Measurements from ENCODE around the gene ARHGAP8. TPM values are rescaled to one million over a fixed set of nuclear protein-coding genes. Genes with fewer than 3 reads are reported as not detected.

Gene ARHGAP8
- total and polyA plus RNA-seq, 2 of the 13 experiments (the other 11 are each of a cell fraction or from before 2014, with no cell fraction given) = 0.07 TPM; not detected in 1

DNA sequence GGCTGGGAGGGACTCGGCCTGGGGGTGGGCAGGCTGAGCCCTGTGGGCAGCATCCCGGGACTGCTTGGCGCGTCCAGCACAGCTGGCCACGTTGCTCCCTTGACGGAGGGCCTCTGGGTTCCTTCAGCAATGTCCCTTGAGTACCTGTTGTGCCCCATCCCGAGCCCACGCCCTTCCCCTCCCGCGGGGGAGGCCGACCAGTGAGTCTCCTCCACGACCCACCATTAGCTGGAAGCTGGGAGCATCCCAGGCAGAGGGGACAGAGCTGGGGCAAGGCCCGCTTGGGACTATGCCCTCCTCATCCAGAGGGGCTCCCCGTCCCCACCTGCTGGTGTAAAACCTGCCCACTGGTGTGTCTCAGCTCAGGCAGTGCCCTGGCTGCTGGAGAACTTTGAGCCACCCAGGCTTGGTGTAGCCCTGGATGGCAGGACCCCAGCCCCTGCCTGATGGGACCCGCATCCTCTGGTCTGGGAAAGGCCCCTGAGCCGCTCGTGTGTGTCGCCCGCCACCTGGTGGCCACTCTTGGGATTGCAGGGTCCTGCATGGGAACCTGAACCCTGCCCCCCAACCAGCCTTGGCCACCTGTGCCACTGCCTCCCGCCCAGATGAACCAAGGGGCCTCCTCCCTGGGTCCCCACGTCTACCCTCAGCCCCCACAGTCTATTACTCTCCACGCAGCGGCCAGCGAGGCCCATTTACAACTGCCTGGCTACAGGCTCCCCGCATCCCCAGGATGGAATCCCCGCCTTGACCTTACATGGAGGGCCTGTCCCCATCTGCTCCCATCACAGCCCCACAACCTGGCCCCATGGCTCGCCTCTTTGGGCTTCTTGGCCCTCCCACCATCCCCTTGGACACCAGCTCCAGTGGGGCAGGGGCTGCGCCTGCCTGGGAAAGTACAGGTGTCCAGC lies 16.6 kb upstream of the ARHGAP8 start (continued):
- TF ChIP-seq EHMT2 (IDR thresholded peaks at IDR 0.05; ENCODE audit: borderline replicate concordance, low read depth, low read length) = no peak
- no peak for TF ChIP-seq ZNF451 (CRISPR knock-in tag; IDR thresholded peaks at IDR 0.05)
- no peak for TF ChIP-seq MAFG (CRISPR knock-in tag; IDR thresholded peaks at IDR 0.05)
- TF ChIP-seq SOX5 (CRISPR knock-in tag; IDR thresholded peaks at IDR 0.05; ENCODE audit: borderline replicate concordance) = no peak
- no peak for TF ChIP-seq SMYD3 (CRISPR knock-in tag; IDR thresholded peaks at IDR 0.05)
- no peak for TF ChIP-seq LCORL (IDR thresholded peaks at IDR 0.05)
- 0 out of 2 replicates have a peak, but pooled peaks have one; percentile 31 for TF ChIP-seq LCORL (CRISPR knock-in tag; IDR thresholded peaks at IDR 0.05)
- TF ChIP-seq CCDC6 (CRISPR knock-in tag; IDR thresholded peaks at IDR 0.05) = no peak
- no peak for TF ChIP-seq NFRKB (IDR thresholded peaks at IDR 0.05)
- no peak for TF ChIP-seq ZNF678 (CRISPR knock-in tag; IDR thresholded peaks at IDR 0.05)
- TF ChIP-seq, protein P1, sequence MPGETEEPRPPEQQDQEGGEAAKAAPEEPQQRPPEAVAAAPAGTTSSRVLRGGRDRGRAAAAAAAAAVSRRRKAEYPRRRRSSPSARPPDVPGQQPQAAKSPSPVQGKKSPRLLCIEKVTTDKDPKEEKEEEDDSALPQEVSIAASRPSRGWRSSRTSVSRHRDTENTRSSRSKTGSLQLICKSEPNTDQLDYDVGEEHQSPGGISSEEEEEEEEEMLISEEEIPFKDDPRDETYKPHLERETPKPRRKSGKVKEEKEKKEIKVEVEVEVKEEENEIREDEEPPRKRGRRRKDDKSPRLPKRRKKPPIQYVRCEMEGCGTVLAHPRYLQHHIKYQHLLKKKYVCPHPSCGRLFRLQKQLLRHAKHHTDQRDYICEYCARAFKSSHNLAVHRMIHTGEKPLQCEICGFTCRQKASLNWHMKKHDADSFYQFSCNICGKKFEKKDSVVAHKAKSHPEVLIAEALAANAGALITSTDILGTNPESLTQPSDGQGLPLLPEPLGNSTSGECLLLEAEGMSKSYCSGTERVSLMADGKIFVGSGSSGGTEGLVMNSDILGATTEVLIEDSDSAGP (CRISPR knock-in tag; IDR thresholded peaks at IDR 0.05; ENCODE audit: borderline replicate concordance) = peak; percentile 24; the same call in 1 of the 2 replicates
- no peak for TF ChIP-seq ZNF570 (CRISPR knock-in tag; IDR thresholded peaks at IDR 0.05; ENCODE audit: borderline replicate concordance)
- TF ChIP-seq, protein P2, sequence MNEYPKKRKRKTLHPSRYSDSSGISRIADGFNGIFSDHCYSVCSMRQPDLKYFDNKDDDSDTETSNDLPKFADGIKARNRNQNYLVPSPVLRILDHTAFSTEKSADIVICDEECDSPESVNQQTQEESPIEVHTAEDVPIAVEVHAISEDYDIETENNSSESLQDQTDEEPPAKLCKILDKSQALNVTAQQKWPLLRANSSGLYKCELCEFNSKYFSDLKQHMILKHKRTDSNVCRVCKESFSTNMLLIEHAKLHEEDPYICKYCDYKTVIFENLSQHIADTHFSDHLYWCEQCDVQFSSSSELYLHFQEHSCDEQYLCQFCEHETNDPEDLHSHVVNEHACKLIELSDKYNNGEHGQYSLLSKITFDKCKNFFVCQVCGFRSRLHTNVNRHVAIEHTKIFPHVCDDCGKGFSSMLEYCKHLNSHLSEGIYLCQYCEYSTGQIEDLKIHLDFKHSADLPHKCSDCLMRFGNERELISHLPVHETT (CRISPR knock-in tag; conservative IDR thresholded peaks at IDR 0.05) = no peak
- TF ChIP-seq BCL6 (CRISPR knock-in tag; IDR thresholded peaks at IDR 0.05) = no peak
- no peak for TF ChIP-seq ZBTB3 (CRISPR knock-in tag; IDR thresholded peaks at IDR 0.05; ENCODE audit: borderline replicate concordance, low read depth)
- no peak for TF ChIP-seq MAFF (IDR thresholded peaks at IDR 0.05; ENCODE audit: low read depth, low read length)
- no peak for TF ChIP-seq KAT7 (CRISPR knock-in tag; IDR thresholded peaks at IDR 0.05; ENCODE audit: borderline replicate concordance)
- TF ChIP-seq STAT5B (CRISPR knock-in tag; IDR thresholded peaks at IDR 0.05) = no peak
- TF ChIP-seq SATB2 (CRISPR knock-in tag; IDR thresholded peaks at IDR 0.05) = no peak
- TF ChIP-seq, protein P3, sequence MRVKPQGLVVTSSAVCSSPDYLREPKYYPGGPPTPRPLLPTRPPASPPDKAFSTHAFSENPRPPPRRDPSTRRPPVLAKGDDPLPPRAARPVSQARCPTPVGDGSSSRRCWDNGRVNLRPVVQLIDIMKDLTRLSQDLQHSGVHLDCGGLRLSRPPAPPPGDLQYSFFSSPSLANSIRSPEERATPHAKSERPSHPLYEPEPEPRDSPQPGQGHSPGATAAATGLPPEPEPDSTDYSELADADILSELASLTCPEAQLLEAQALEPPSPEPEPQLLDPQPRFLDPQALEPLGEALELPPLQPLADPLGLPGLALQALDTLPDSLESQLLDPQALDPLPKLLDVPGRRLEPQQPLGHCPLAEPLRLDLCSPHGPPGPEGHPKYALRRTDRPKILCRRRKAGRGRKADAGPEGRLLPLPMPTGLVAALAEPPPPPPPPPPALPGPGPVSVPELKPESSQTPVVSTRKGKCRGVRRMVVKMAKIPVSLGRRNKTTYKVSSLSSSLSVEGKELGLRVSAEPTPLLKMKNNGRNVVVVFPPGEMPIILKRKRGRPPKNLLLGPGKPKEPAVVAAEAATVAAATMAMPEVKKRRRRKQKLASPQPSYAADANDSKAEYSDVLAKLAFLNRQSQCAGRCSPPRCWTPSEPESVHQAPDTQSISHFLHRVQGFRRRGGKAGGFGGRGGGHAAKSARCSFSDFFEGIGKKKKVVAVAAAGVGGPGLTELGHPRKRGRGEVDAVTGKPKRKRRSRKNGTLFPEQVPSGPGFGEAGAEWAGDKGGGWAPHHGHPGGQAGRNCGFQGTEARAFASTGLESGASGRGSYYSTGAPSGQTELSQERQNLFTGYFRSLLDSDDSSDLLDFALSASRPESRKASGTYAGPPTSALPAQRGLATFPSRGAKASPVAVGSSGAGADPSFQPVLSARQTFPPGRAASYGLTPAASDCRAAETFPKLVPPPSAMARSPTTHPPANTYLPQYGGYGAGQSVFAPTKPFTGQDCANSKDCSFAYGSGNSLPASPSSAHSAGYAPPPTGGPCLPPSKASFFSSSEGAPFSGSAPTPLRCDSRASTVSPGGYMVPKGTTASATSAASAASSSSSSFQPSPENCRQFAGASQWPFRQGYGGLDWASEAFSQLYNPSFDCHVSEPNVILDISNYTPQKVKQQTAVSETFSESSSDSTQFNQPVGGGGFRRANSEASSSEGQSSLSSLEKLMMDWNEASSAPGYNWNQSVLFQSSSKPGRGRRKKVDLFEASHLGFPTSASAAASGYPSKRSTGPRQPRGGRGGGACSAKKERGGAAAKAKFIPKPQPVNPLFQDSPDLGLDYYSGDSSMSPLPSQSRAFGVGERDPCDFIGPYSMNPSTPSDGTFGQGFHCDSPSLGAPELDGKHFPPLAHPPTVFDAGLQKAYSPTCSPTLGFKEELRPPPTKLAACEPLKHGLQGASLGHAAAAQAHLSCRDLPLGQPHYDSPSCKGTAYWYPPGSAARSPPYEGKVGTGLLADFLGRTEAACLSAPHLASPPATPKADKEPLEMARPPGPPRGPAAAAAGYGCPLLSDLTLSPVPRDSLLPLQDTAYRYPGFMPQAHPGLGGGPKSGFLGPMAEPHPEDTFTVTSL (CRISPR knock-in tag; IDR thresholded peaks at IDR 0.05; ENCODE audit: borderline replicate concordance) = no peak
